IPS-18a (cell line): Measurements from ENCODE around the gene NFE2L2.
"Not testable (repeated sequence)": the region's sequence is repeated elsewhere in the genome, so short reads cannot be mapped to it uniquely, and the experiment has no call there.

Experiments used
- H3K27ac ChIP-seq: one replicate; pipeline ENCODE4 v1.5.1; 2013; ENCODE audit warnings: low read length
- H3K27me3 ChIP-seq: one replicate; pipeline ENCODE4 v1.6.1; 2013; ENCODE audit warnings: mild to moderate bottlenecking, low read length; ENCODE audit not compliant: control insufficient read depth, insufficient read depth
- H3K36me3 ChIP-seq: one replicate; pipeline ENCODE4 v1.6.1; 2013; ENCODE audit warnings: low read depth, low read length; ENCODE audit not compliant: control insufficient read depth
- H3K4me1 ChIP-seq: one replicate; pipeline ENCODE4 v1.6.1; 2013; ENCODE audit warnings: low read depth, low read length; ENCODE audit not compliant: control insufficient read depth
- H3K4me3 ChIP-seq: one replicate; pipeline ENCODE4 v1.5.1; 2013; ENCODE audit warnings: low read length
- H3K9ac ChIP-seq: one replicate; pipeline ENCODE4 v1.6.1; 2013; ENCODE audit warnings: mild to moderate bottlenecking, low read length, moderate library complexity
- H3K9me3 ChIP-seq: one replicate; pipeline ENCODE4 v1.6.1; 2013; ENCODE audit warnings: low read depth, low read length; ENCODE audit not compliant: control insufficient read depth

NFE2L2 gene

GRCh38 chr2:177264693-177265587 is at the start of gene NFE2L2:
Gene NFE2L2, minus strand, starts transcription at chr2:177264727. Its CDS starts 151 bp downstream, at chr2:177264576.
- Histone ChIP-seq H3K9ac (peak within 1 kb of the TSS; percentile 95), H3K27ac (peak within 1 kb of the TSS; percentile 88), H3K36me3 (no peaks in the 10 kb centered on the region), H3K4me1 (peaks cover 17% of the 10 kb centered on the region), H3K4me3 (peak within 1 kb of the TSS; percentile 89), H3K27me3 (no peaks in the 10 kb centered on the region), H3K9me3 (no peaks in the 10 kb centered on the region)

GRCh38 chr2:177314194-177314593 is 49.7 kb upstream of the NFE2L2 start:
- Histone ChIP-seq H3K27ac (no peak overlapping the region), H3K4me1 (peaks cover 8% of the 10 kb centered on the region), H3K9ac (no peak overlapping the region), H3K27me3 (no peaks in the 10 kb centered on the region), H3K9me3 (no peaks in the 10 kb centered on the region), H3K36me3 (no peaks in the 10 kb centered on the region), H3K4me3 (no peak overlapping the region)

DNA sequence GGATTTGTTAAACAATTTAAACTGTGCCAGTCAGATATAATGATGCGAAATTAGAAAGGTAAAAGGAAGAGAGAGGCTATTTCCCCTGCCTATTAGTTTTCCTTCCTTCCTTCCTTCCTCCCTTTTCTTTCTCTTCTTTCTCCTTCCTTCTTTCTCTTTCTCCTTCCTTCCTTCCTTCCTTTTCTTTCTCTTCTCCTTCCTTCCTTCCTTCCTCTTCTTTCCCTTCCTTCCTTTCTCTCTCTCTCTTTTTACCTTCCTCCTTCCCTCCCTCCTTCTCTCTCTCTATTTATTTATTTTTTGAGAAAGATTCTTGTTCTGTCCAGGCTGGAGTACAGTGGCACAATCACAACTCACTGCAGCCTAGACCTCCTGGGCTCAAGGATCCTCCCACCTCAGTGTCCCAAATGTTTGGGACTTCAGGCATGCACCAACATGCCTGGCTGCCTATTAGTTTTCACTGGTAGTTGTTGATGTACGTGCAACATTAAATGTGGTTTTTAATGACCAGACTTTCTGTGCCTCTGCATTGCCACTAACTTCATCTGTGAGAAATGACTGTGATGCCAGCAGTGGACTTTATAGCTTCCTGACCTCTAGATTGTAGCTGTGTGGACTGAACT is 48.7 kb upstream of the NFE2L2 start:
- peaks cover 8% of the 10 kb centered on the region for H3K4me1 ChIP-seq
- H3K9me3 ChIP-seq, result no peaks in the 10 kb centered on the region
- H3K36me3 ChIP-seq, result no peaks in the 10 kb centered on the region
- no peak overlapping the region for H3K4me3 ChIP-seq
- no peak overlapping the region for H3K9ac ChIP-seq
- H3K27me3 ChIP-seq, result no peaks in the 10 kb centered on the region
- H3K27ac ChIP-seq, result no peak overlapping the region

DNA sequence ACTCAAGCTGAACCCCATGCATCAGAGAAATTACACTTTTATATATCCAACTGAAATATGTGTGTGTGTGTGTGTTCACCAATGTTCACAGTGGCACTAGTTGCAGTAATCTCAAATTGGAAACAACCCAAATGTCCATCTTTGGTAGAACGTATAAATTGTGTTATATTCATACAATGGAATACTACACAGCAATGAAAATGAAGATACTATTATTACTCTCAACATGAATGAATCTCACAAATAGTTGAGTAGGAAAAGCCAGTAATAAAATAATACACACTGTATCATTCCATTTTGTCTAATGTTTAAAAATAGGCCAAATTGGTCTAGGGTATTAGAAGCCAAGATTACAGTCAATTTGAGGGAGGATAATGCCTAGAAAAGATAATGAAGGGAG is 48.0 kb upstream of the NFE2L2 start:
- no peak overlapping the region for H3K27ac ChIP-seq
- H3K4me3 ChIP-seq, result no peak overlapping the region
- peaks cover 8% of the 10 kb centered on the region for H3K4me1 ChIP-seq
- H3K9me3 ChIP-seq, result no peaks in the 10 kb centered on the region
- H3K27me3 ChIP-seq, result no peaks in the 10 kb centered on the region
- H3K36me3 ChIP-seq, result no peaks in the 10 kb centered on the region
- no peak overlapping the region for H3K9ac ChIP-seq

DNA sequence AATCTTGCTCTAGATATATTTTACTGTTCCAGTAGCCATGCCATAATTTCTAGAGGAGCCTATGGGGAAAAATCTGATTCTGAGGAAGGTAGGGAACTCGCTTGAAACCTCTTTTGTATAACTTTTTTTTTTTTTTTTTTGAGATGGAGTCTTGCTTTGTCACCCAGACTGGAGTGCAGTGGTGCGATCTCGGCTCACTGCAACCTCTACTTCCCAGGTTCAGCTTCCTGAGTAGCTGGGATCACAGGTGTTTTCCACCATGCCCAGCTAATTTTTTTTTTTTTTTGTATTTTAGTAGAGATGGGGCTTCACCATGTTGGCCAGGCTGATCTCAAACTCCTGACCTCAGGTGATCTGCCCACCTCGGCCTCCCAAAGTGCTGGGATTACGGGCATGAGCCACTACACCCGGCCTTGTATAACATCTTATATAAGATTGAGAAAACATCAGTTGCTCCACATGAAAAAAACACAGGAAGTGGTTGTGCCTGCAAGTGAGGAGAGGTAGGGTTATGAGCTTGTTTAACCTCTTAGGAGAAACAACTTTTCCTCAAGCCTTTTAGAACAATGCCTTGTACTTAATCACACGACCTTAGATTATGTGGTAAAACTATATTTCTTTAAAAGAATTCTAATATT is 45.3 kb upstream of the NFE2L2 start:
- not testable (repeated sequence) for H3K36me3 ChIP-seq, H3K4me1 ChIP-seq, H3K4me3 ChIP-seq, H3K27ac ChIP-seq, H3K9ac ChIP-seq, H3K27me3 ChIP-seq, H3K9me3 ChIP-seq

- H3K9ac ChIP-seq, result no peak overlapping the region
- H3K36me3 ChIP-seq, result no peaks in the 10 kb centered on the region
- no peak overlapping the region for H3K27ac ChIP-seq
- no peaks in the 10 kb centered on the region for H3K4me1 ChIP-seq
- H3K9me3 ChIP-seq, result no peaks in the 10 kb centered on the region
- H3K4me3 ChIP-seq, result no peak overlapping the region
- no peaks in the 10 kb centered on the region for H3K27me3 ChIP-seq
These were observed 42.0 kb upstream of the NFE2L2 start for GRCh38 chr2:177306550-177306949.

GRCh38 chr2:177303939-177304338 is 39.4 kb upstream of the NFE2L2 start:
- Histone ChIP-seq H3K36me3 (no peaks in the 10 kb centered on the region), H3K27me3 (no peaks in the 10 kb centered on the region), H3K4me3 (no peak overlapping the region), H3K27ac (no peak overlapping the region), H3K9me3 (no peaks in the 10 kb centered on the region), H3K4me1 (no peaks in the 10 kb centered on the region), H3K9ac (no peak overlapping the region)

- Histone ChIP-seq H3K9ac (no peak overlapping the region), H3K9me3 (no peaks in the 10 kb centered on the region), H3K27me3 (no peaks in the 10 kb centered on the region), H3K4me3 (no peak overlapping the region), H3K27ac (no peak overlapping the region), H3K4me1 (no peaks in the 10 kb centered on the region), H3K36me3 (no peaks in the 10 kb centered on the region)
These were observed 38.0 kb upstream of the NFE2L2 start for GRCh38 chr2:177302552-177302951.

GRCh38 chr2:177298191-177298590 is 33.7 kb upstream of the NFE2L2 start:
- H3K4me3 ChIP-seq, result no peak overlapping the region
- no peaks in the 10 kb centered on the region for H3K4me1 ChIP-seq
- H3K36me3 ChIP-seq, result no peaks in the 10 kb centered on the region
- no peaks in the 10 kb centered on the region for H3K9me3 ChIP-seq
- H3K27me3 ChIP-seq, result no peaks in the 10 kb centered on the region
- no peak overlapping the region for H3K27ac ChIP-seq
- H3K9ac ChIP-seq, result no peak overlapping the region

DNA sequence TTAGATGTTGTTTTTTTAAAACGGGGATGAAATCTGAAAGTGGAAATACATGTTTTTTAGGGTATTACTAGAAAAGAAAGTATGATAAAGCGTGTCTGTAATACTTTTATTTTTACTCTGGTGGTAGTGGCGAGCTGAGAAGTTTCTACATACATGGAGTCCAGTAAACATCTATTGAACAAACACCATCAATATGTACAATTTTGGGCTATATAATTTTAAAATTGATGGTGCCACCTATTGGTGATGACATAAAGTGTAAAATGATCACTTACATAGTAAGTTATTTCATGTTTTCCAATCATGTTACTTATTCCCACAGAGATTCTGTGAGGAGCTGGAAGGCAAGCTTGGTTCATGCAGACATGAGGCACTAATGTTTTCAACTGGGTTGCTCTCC is 31.5 kb upstream of the NFE2L2 start:
- Histone ChIP-seq H3K4me1 (no peaks in the 10 kb centered on the region), H3K27ac (no peak overlapping the region)

GRCh38 chr2:177295484-177295883 is 31.0 kb upstream of the NFE2L2 start:
- H3K27me3 ChIP-seq, result no peaks in the 10 kb centered on the region
- H3K27ac ChIP-seq, result no peak overlapping the region
- no peaks in the 10 kb centered on the region for H3K36me3 ChIP-seq
- no peaks in the 10 kb centered on the region for H3K9me3 ChIP-seq
- H3K4me3 ChIP-seq, result no peak overlapping the region
- no peak overlapping the region for H3K9ac ChIP-seq
- H3K4me1 ChIP-seq, result no peaks in the 10 kb centered on the region

More for the DNA sequence above, 31.5 kb upstream of the NFE2L2 start:
- H3K27me3 ChIP-seq, result no peaks in the 10 kb centered on the region
- no peaks in the 10 kb centered on the region for H3K9me3 ChIP-seq
- no peak overlapping the region for H3K9ac ChIP-seq
- H3K4me3 ChIP-seq, result no peak overlapping the region
- no peaks in the 10 kb centered on the region for H3K36me3 ChIP-seq
